Skeletal muscle tissue (tissue), 4 donors: ENCODE measurements around the gene GPR52. TPM values are rescaled to one million over a fixed set of nuclear protein-coding genes. Genes with fewer than 3 reads are reported as not detected.
"Not testable (repeated sequence)": the region's sequence is repeated elsewhere in the genome, so short reads cannot be mapped to it uniquely, and the experiment has no call there.

Experiments used
- H3K27ac ChIP-seq: one replicate; pipeline ENCODE4 v1.7.0; 2013; ENCODE audit warnings: mild to moderate bottlenecking, low read depth, low read length, inconsistent platforms
- H3K27me3 ChIP-seq, 3 donors: one replicate each; pipeline ENCODE4 v1.7.0; 2013; ENCODE audit warnings: low read length in 3 of 3; ENCODE audit not compliant: control insufficient read depth in 3 of 3, insufficient read depth in 3 of 3
- H3K36me3 ChIP-seq, 3 donors: one replicate each; pipeline ENCODE4 v1.7.0; 2013; ENCODE audit warnings: low read length in 3 of 3; ENCODE audit not compliant: control insufficient read depth in 3 of 3, insufficient read depth in 3 of 3
- H3K4me1 ChIP-seq, 3 donors: one replicate each; pipeline ENCODE4 v1.7.0; 2013; ENCODE audit warnings: low read length in 3 of 3, mild to moderate bottlenecking in 3 of 3; ENCODE audit not compliant: control insufficient read depth in 3 of 3, insufficient read depth in 3 of 3
- H3K4me3 ChIP-seq, 3 donors: one replicate each; pipeline ENCODE4 v1.7.0; 2013; ENCODE audit warnings: low read length in 3 of 3
- H3K9ac ChIP-seq, 3 donors: one replicate each; pipeline ENCODE4 v1.7.0; 2013; ENCODE audit warnings: low read length in 3 of 3, mild to moderate bottlenecking in 3 of 3, moderate library complexity in 2 of 3, low read depth in 1 of 3
- H3K9me3 ChIP-seq, 3 donors: one replicate each; pipeline ENCODE4 v1.7.0; 2013; ENCODE audit warnings: low read length in 3 of 3; ENCODE audit not compliant: control insufficient read depth in 3 of 3
- total RNA-seq: library from RNA; depleted of rRNA; stranded (reverse); fragments of >200 nt; gene quantifications from one replicate; pipeline ENCODE4 v1.2.3, GENCODE V29; 2014
- donor health status: Osteomylitis.

GPR52 gene, protein sequence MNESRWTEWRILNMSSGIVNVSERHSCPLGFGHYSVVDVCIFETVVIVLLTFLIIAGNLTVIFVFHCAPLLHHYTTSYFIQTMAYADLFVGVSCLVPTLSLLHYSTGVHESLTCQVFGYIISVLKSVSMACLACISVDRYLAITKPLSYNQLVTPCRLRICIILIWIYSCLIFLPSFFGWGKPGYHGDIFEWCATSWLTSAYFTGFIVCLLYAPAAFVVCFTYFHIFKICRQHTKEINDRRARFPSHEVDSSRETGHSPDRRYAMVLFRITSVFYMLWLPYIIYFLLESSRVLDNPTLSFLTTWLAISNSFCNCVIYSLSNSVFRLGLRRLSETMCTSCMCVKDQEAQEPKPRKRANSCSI
- 3.1 TPM for total RNA-seq

DNA sequence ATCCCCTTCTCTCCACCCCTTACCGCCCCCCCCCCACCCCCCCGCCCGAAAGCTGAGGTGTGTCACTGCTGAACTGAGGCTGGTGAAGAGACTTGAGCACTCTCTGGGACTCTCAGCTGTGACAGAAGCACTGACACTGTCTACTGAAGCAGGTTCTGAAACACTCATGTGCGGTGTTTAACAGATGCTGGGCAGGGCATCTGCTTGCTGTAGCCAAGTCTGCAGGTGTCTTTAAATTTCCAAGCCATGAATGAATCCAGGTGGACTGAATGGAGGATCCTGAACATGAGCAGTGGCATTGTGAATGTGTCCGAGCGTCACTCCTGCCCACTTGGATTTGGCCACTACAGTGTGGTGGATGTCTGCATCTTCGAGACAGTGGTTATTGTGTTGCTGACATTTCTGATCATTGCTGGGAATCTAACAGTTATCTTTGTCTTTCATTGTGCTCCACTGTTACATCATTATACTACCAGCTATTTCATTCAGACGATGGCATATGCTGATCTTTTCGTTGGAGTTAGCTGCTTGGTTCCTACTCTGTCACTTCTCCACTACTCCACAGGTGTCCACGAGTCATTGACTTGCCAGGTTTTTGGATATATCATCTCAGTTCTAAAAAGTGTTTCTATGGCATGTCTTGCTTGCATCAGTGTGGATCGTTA is at the start of gene GPR52:
Gene GPR52, plus strand, starts transcription at position 99 of the 665 bp plus-strand sequence. Its CDS starts 148 bp downstream, at position 247.
- Histone ChIP-seq H3K4me3 (no peak within 1 kb of the TSS), H3K4me1 (no peaks in the 10 kb centered on the region), H3K9ac (no peak within 1 kb of the TSS), H3K36me3 (no peaks in the 10 kb centered on the region), H3K27ac (no peak within 1 kb of the TSS), H3K27me3 (no peaks in the 10 kb centered on the region), H3K9me3 (no peaks in the 10 kb centered on the region)

DNA sequence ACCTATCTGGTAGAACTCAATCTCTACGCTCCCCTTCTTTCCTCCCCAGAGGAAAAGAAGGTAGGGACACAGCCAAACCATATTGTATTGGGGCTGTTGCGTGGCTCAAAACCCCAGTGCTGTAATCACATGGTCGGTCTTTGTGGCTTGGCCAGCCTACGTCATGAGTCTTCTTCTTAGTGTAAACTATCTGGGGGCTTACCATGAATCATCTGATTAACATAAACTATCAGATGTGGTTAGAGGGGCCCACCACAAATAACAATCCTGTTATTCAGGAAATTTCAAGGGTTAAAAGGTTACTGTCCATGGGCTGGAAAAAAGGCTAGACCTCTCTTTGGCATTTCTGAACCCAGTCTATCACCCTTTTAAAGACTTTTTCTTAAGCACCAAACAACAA is 49.5 kb upstream of the GPR52 start:
- Histone ChIP-seq H3K27ac (no peak overlapping the region), H3K36me3 (no peaks in the 10 kb centered on the region), H3K4me1 (no peaks in the 10 kb centered on the region), H3K4me3 (no peak overlapping the region), H3K9ac (no peak overlapping the region), H3K27me3 (no peaks in the 10 kb centered on the region), H3K9me3 (no peaks in the 10 kb centered on the region)

DNA sequence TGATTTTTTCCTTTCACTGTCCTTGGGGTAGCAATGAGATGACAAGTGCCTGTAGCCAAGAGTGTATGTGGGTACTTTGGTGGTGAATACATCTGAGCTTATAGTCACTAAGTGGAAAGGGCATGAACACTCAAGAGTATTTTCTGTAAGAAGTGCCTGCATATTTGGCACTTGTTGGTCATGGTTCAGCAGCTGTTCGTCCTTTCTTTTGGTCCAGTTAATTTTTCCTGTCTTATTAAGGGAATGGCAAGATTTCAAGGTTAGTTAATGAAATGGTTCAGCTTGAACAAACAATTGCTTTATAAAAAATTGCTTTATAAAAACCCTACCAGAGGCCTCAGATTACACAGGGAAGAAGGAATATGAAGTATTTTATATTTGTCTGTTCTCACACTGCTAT is 48.6 kb upstream of the GPR52 start:
- Histone ChIP-seq H3K4me1 (no peaks in the 10 kb centered on the region), H3K27ac (no peak overlapping the region), H3K9ac (no peak overlapping the region), H3K4me3 (no peak overlapping the region), H3K27me3 (no peaks in the 10 kb centered on the region), H3K9me3 (no peaks in the 10 kb centered on the region), H3K36me3 (no peaks in the 10 kb centered on the region)

DNA sequence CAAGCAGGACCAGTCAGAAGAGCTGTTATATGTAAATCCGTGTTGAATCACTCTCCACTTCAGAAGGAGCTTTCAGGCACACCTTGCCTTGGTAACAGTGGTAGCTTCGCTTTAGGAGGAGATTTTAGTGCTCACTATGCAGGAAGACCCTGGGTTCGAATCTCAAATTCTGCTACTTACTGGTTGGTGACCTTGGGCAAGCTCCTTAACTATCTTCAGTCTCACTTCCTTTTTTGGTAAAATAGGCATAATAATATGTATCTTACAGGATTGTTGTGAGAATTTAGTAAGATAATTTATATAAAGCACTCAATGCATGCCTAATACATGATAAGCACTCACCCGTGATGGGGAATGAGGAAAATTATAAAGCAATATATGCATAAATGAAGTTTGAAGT is 46.7 kb upstream of the GPR52 start:
- Histone ChIP-seq H3K36me3 (no peaks in the 10 kb centered on the region), H3K27ac (no peak overlapping the region)

DNA sequence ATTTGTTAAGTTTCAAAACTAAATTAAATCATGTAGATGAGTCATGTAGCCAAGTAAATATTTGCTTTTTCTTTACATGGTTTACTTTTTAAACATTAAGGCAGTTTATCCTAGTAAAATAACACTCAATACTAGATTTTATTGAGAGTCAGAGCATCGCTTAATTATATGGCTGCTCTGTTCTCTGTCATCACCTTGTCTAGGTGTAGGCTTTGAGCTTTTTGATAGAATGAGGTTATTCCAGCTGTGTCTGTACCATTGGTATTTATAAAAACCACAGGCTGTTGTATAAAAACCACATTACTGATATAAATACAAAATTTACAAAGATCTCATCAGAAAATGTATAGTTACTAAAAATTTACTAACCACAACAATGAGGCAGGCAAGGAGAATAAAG is 42.5 kb upstream of the GPR52 start:
- Histone ChIP-seq H3K4me3 (no peak overlapping the region), H3K27ac (no peak overlapping the region), H3K9me3 (no peaks in the 10 kb centered on the region), H3K9ac (no peak overlapping the region), H3K36me3 (no peaks in the 10 kb centered on the region), H3K27me3 (no peaks in the 10 kb centered on the region), H3K4me1 (no peaks in the 10 kb centered on the region)

More for the DNA sequence above, 46.7 kb upstream of the GPR52 start:
- Histone ChIP-seq H3K9ac (no peak overlapping the region), H3K9me3 (no peaks in the 10 kb centered on the region), H3K27me3 (no peaks in the 10 kb centered on the region), H3K4me1 (no peaks in the 10 kb centered on the region), H3K4me3 (no peak overlapping the region)

DNA sequence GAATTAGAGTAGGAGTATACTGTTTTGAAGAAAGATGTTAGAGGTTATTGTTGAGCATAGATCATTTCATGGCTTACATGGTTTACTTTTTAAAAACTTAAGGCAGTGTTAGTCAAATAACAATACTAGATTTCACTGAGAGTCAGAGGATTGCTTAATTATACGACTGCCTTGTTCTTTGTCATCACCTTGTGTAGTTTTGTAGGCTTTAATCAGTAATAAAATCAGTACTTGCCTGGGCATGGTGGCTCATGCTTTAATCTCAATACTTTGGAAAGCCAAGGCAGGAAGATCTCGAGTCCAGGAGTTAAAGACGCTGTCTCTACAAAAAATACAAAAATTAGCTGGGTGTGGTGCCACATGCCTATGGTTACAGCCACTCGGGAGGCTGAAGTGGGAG is 41.3 kb upstream of the GPR52 start:
- Histone ChIP-seq H3K36me3 (no peaks in the 10 kb centered on the region), H3K4me1 (no peaks in the 10 kb centered on the region), H3K27me3 (no peaks in the 10 kb centered on the region), H3K4me3 (no peak overlapping the region), H3K9me3 (no peaks in the 10 kb centered on the region), H3K9ac (no peak overlapping the region), H3K27ac (no peak overlapping the region)

DNA sequence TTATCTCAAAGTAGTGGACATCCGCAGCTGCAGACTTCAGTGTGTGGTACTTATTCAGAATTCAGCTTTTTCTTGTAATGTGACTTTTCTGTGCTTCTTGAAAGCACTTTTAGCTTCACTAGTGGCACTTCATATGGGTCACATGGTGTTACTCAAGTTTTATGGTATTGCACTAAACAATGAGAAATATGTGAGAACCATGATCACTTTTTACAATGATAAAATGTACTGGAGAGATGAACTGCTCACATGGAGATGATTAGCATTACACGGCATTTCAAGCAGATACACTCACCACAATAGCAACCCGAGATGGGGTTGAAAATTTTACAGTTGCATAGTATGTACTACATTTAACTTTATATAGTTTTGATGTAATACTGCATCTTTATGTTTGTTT is 40.1 kb upstream of the GPR52 start:
- Histone ChIP-seq H3K4me3 (no peak overlapping the region), H3K27ac (no peak overlapping the region), H3K9me3 (no peaks in the 10 kb centered on the region), H3K27me3 (no peaks in the 10 kb centered on the region), H3K4me1 (no peaks in the 10 kb centered on the region), H3K9ac (no peak overlapping the region), H3K36me3 (no peaks in the 10 kb centered on the region)

DNA sequence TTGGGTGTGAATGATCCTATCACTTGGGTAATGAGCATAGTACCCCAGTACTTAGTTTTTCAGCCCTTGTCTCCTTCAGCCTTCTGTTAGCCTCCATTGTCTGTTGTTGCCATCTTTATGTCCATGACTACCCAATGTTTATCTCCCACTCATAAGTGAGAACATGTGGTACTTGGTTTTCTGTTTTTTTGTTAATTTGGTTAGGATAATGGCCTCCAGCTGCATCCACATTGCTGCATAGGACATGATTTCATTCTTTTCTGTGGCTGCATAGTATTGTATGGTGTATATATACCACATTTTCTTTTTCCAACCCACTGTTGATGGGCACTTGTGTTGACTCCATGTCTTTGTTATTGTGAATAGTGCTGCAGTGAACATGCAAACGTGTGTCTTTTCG is 39.6 kb upstream of the GPR52 start:
- H3K27ac ChIP-seq: no peak overlapping the region
- H3K9ac ChIP-seq: no peak overlapping the region
- no peak overlapping the region for H3K4me3 ChIP-seq
- H3K4me1 ChIP-seq: no peaks in the 10 kb centered on the region
- H3K27me3 ChIP-seq: no peaks in the 10 kb centered on the region
- H3K9me3 ChIP-seq: no peaks in the 10 kb centered on the region
- no peaks in the 10 kb centered on the region for H3K36me3 ChIP-seq

DNA sequence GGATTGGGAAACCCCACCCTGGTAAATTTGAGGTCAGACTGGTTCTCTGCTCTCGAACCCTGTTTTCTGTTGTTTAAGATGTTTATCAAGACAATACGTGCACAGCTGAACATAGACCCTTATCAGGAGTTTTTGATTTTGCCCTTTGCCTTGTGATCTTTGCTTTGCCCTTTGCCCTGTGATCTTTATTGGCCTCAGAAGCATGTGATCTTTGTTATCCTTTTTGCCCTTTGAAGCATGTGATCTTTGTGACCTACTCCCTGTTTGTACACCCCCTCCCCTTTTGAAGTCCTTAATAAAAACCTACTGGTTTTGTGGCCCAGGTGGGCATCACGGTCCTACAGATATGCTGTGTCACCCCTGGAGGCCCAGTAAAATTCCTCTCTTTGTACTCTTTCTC is 38.0 kb upstream of the GPR52 start:
- not testable (repeated sequence) for H3K4me1 ChIP-seq, H3K27me3 ChIP-seq, H3K36me3 ChIP-seq, H3K9ac ChIP-seq, H3K27ac ChIP-seq, H3K9me3 ChIP-seq, H3K4me3 ChIP-seq

DNA sequence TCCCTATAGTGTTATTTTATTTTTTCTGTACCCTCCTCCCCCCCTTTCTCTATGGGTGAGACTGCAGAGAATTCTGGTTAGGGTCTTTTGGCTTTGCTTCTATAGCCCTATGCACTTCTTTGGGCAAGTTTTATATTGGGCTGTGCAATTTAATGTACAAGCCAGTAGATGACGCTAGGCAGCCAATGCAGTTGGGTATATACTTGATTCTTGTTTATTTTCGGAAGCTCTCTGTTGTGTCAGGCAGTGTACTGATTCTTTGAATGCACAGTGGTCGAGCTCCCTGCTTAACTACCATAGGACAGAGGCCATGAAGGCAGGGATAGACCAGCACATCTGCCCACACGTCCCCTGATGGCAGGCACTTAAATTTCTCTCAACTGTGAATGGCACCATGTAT is 34.1 kb upstream of the GPR52 start:
- H3K9ac ChIP-seq: no peak overlapping the region
- no peak overlapping the region for H3K27ac ChIP-seq
- no peaks in the 10 kb centered on the region for H3K4me1 ChIP-seq
- H3K4me3 ChIP-seq: no peak overlapping the region
- no peaks in the 10 kb centered on the region for H3K9me3 ChIP-seq
- no peaks in the 10 kb centered on the region for H3K36me3 ChIP-seq
- no peaks in the 10 kb centered on the region for H3K27me3 ChIP-seq
